DMS114 treated with DMSO at 0.1 percent for 48 hours (cell line): ENCODE results near the gene RBM45.
"Not testable (repeated sequence)": the region's sequence is repeated elsewhere in the genome, so short reads cannot be mapped to it uniquely, and the experiment has no call there.

Experiments used
- DNase-seq: peaks from one replicate; lab custom pipeline; 2025; ENCODE audit not compliant: unreplicated experiment; lab: John Stamatoyannopoulos, UW

Gene RBM45

GRCh38 chr2:178105566-178105965 lies 6.7 kb upstream of the RBM45 start:
- DNase-seq: no peak

- no peak for DNase-seq
Measured at GRCh38 chr2:178106053-178106452, 6.2 kb upstream of the RBM45 start.

GRCh38 chr2:178108176-178108575 lies 4.1 kb upstream of the RBM45 start:
- DNase-seq: no peak

GRCh38 chr2:178109813-178110212 lies 2.4 kb upstream of the RBM45 start:
- peak; percentile 19 for DNase-seq

- DNase-seq: no peak
Measured at GRCh38 chr2:178110681-178111080, 1.6 kb upstream of the RBM45 start.

- no peak for DNase-seq
Measured at GRCh38 chr2:178111743-178112142, 494 bp upstream of the RBM45 start.

- DNase-seq: no peak
Measured at GRCh38 chr2:178114462-178114861, 2.2 kb downstream of the RBM45 start.

GRCh38 chr2:178115271-178115670 lies 3.0 kb downstream of the RBM45 start:
- no peak for DNase-seq

GRCh38 chr2:178117725-178118124 lies 5.5 kb downstream of the RBM45 start:
- DNase-seq: no peak

GRCh38 chr2:178119179-178119922 lies 7.1 kb downstream of the RBM45 start:
- no peak for DNase-seq

GRCh38 chr2:178123163-178123562 lies 10.9 kb downstream of the RBM45 start:
- no peak for DNase-seq

- no peak for DNase-seq
Measured at GRCh38 chr2:178125125-178125524, 12.9 kb downstream of the RBM45 start.

- no peak for DNase-seq
Measured at GRCh38 chr2:178125862-178126261, 13.6 kb downstream of the RBM45 start.

- DNase-seq: no peak
Measured at GRCh38 chr2:178128836-178129630, 16.8 kb downstream of the RBM45 start.

GRCh38 chr2:178136321-178137025 lies 24.2 kb downstream of the RBM45 start:
- no peak for DNase-seq

- DNase-seq: no peak
Measured at GRCh38 chr2:178142274-178143065, 30.2 kb downstream of the RBM45 start.

- DNase-seq: no peak
Measured at GRCh38 chr2:178143481-178143880, 31.2 kb downstream of the RBM45 start.

- DNase-seq: no peak
Measured at GRCh38 chr2:178152033-178152432, 39.8 kb downstream of the RBM45 start.

- no peak for DNase-seq
Measured at GRCh38 chr2:178152542-178152941, 40.3 kb downstream of the RBM45 start.

GRCh38 chr2:178152977-178153376 lies 40.7 kb downstream of the RBM45 start:
- no peak for DNase-seq

GRCh38 chr2:178153878-178154277 lies 41.6 kb downstream of the RBM45 start:
- not testable (repeated sequence) for DNase-seq
